IMR-90 (cell line): ENCODE measurements around the gene APPBP2. TPM values are rescaled to one million over a fixed set of nuclear protein-coding genes. Genes with fewer than 3 reads are reported as not detected.

Experiments used
- ATAC-seq: fragments of 200-7000 bp; cut with Tn5 transposase; 2 replicates; pipeline ENCODE4 v1.9.1; 2020; ENCODE audit warnings: low read depth, mild to moderate bottlenecking, moderate library complexity
- BruUV-seq: library from RNA; stranded (reverse); fragments of 400-500 nt; replicated peaks from 2 replicates; lab custom pipeline; 2021; lab: Mats Ljungman, UMichigan
- CTCF ChIA-PET: fragments of 300-600 bp; formaldehyde crosslinking; extraction: SDS; loops from one replicate; lab custom pipeline; 2021; ENCODE audit warnings: antibody characterized with exemption; lab: Yijun Ruan, JAX
- POLR2A ChIA-PET: fragments of 300-600 bp; sonication (Branson Sonifier 250); formaldehyde crosslinking; loops from one replicate; lab custom pipeline; 2022; ENCODE audit warnings: antibody characterized with exemption; ENCODE audit not compliant: unreplicated experiment; lab: Charles Lee
- DNase-seq: peaks from one replicate; pipeline ENCODE4 v3.0.0; 2013
- H2AFZ ChIP-seq: replicated peaks from 2 replicates; pipeline ENCODE3; 2013; ENCODE audit warnings: low read length, mild to moderate bottlenecking; ENCODE audit not compliant: poor library complexity
- H2AK5ac ChIP-seq: 2 replicates; pipeline ENCODE4 v1.6.1; 2013; ENCODE audit warnings: low read depth, low read length, inconsistent platforms
- H2AK9ac ChIP-seq: replicated peaks from 2 replicates; pipeline ENCODE3; 2013; ENCODE audit warnings: mild to moderate bottlenecking, low read depth, low read length, moderate library complexity; ENCODE audit not compliant: poor library complexity
- H2BK120ac ChIP-seq: 2 replicates; pipeline ENCODE4 v1.6.1; 2013; ENCODE audit warnings: low read depth, low read length, inconsistent platforms
- H2BK15ac ChIP-seq: 3 replicates; pipeline ENCODE4 v1.6.1; 2013; ENCODE audit warnings: low read depth, low read length, inconsistent platforms
- H2BK20ac ChIP-seq: 2 replicates; pipeline ENCODE4 v1.6.1; 2013; ENCODE audit warnings: low read depth, mild to moderate bottlenecking, inconsistent platforms, low read length, moderate library complexity
- H2BK5ac ChIP-seq: 2 replicates; pipeline ENCODE4 v1.6.1; 2013; ENCODE audit warnings: mild to moderate bottlenecking, low read depth, low read length, inconsistent platforms; ENCODE audit not compliant: poor library complexity, severe bottlenecking
- H3K14ac ChIP-seq: replicated peaks from 2 replicates; pipeline ENCODE4 v1.6.1; 2013; ENCODE audit warnings: low read depth, low read length, inconsistent platforms
- H3K18ac ChIP-seq: 2 replicates; pipeline ENCODE4 v1.6.1; 2013; ENCODE audit warnings: low read depth, low read length, control low read depth
- H3K23ac ChIP-seq: 2 replicates; pipeline ENCODE4 v1.6.1; 2013; ENCODE audit warnings: low read depth, low read length, inconsistent platforms
- H3K27ac ChIP-seq: 2 replicates; pipeline ENCODE4 v1.5.1; 2013; ENCODE audit warnings: mild to moderate bottlenecking, control low read depth, low read length; ENCODE audit not compliant: insufficient read depth
- H3K27me3 ChIP-seq: 2 replicates; pipeline ENCODE4 v1.6.1; 2013; ENCODE audit warnings: low read length; ENCODE audit not compliant: control insufficient read depth, insufficient read depth
- H3K36me3 ChIP-seq: 2 replicates; pipeline ENCODE4 v1.6.1; 2013; ENCODE audit warnings: low read length, mixed read lengths; ENCODE audit not compliant: control insufficient read depth, insufficient read depth
- H3K4ac ChIP-seq: 2 replicates; pipeline ENCODE4 v1.6.1; 2013; ENCODE audit warnings: low read depth, low read length, inconsistent platforms
- H3K4me1 ChIP-seq: 2 replicates; pipeline ENCODE4 v1.6.1; 2013; ENCODE audit warnings: low read length, mixed read lengths; ENCODE audit not compliant: control insufficient read depth, insufficient read depth
- H3K4me2 ChIP-seq: 2 replicates; pipeline ENCODE4 v1.6.1; 2013; ENCODE audit warnings: low read depth, mild to moderate bottlenecking, control low read depth, low read length, moderate library complexity
- H3K4me3 ChIP-seq: 2 replicates; pipeline ENCODE4 v1.5.1; 2013; ENCODE audit warnings: low read depth, mild to moderate bottlenecking, control low read depth, low read length, moderate library complexity; ENCODE audit not compliant: insufficient read depth
- H3K56ac ChIP-seq: 2 replicates; pipeline ENCODE4 v1.6.1; 2013; ENCODE audit warnings: low read length, inconsistent platforms; ENCODE audit not compliant: insufficient read depth; ENCODE audit errors: extremely low read depth
- H3K79me1 ChIP-seq, 2 experiments: 2 replicates each; pipeline ENCODE4 v1.6.1; 2013; ENCODE audit warnings: low read length in 2 of 2, inconsistent platforms in 1 of 2, low read depth in 1 of 2
- H3K9ac ChIP-seq: 2 replicates; pipeline ENCODE4 v1.6.1; 2013; ENCODE audit warnings: low read depth, low read length, control low read depth
- H3K9me1 ChIP-seq: 2 replicates; pipeline ENCODE4 v1.6.1; 2013; ENCODE audit warnings: low read length, inconsistent platforms; ENCODE audit not compliant: insufficient read depth
- H3K9me3 ChIP-seq: 2 replicates; pipeline ENCODE4 v1.6.1; 2013; ENCODE audit warnings: low read length; ENCODE audit not compliant: control insufficient read depth, insufficient read depth
- H4K20me1 ChIP-seq: 2 replicates; pipeline ENCODE4 v1.6.1; 2013; ENCODE audit warnings: low read length, inconsistent platforms; ENCODE audit not compliant: insufficient read depth
- H4K5ac ChIP-seq: 2 replicates; pipeline ENCODE4 v1.6.1; 2013; ENCODE audit warnings: mild to moderate bottlenecking, low read depth, low read length, control low read depth
- H4K8ac ChIP-seq, 2 experiments: 2 replicates each; pipeline ENCODE4 v1.6.1; 2013; ENCODE audit warnings: low read depth in 2 of 2, low read length in 2 of 2, control low read depth in 1 of 2, inconsistent platforms in 1 of 2
- H4K91ac ChIP-seq: 2 replicates; pipeline ENCODE4 v1.6.1; 2013; ENCODE audit warnings: low read depth, low read length, inconsistent platforms; ENCODE audit not compliant: insufficient read depth
- CTCF ChIP-seq: conservative IDR thresholded peaks from 2 replicates; pipeline ENCODE4 v1.5.1; 2012; ENCODE audit warnings: mild to moderate bottlenecking, low read depth, low read length, improper control_type of control experiment
- FOS ChIP-seq: fragments of 150-350 bp; IDR thresholded peaks from 2 replicates; pipeline ENCODE4 v1.6.1; 2016; ENCODE audit warnings: low read depth, low read length
- MAFK ChIP-seq: IDR thresholded peaks from 2 replicates; pipeline ENCODE4 v1.6.1; 2012; ENCODE audit warnings: low read depth, low read length, improper control_type of control experiment
- MXI1 ChIP-seq: IDR thresholded peaks from 2 replicates; pipeline ENCODE4 v1.6.1; 2012; ENCODE audit warnings: low read depth, mild to moderate bottlenecking, low read length, moderate library complexity, borderline replicate concordance
- RAD21 ChIP-seq: IDR thresholded peaks from 2 replicates; pipeline ENCODE4 v1.6.1; 2012; ENCODE audit warnings: low read length, improper control_type of control experiment
- SMC3 ChIP-seq: fragments of 150-350 bp; IDR thresholded peaks from 2 replicates; pipeline ENCODE4 v1.6.1; 2016; ENCODE audit warnings: low read depth, mild to moderate bottlenecking, antibody characterized with exemption, low read length, moderate library complexity
- WGBS, 2 experiments: methylation state at CpG; one replicate each; pipeline versions ENCODE4 v1.1.5 to v1.1.7; 2013; ENCODE audit warnings: missing lambda C conversion rate in 2 of 2; ENCODE audit not compliant: insufficient read length in 1 of 2; ENCODE audit errors: extremely low coverage in 2 of 2; 5-methylcytosine and 5-hydroxymethylcytosine counted together
- dilution Hi-C: fragments of 300-500 bp; cut with HindIII; formaldehyde crosslinking; loops from one replicate; pipeline ENCODE4 v1.14.3; 2018; ENCODE audit warnings: low sequenced_read_pairs; ENCODE audit not compliant: unreplicated experiment
- in situ Hi-C: fragments of 300-500 bp; cut with MboI; formaldehyde crosslinking; loops from 3 replicates; pipeline ENCODE4 v1.14.3; 2019; ENCODE audit warnings: low sequenced_read_pairs, inconsistent platforms, mixed read lengths
- intact Hi-C: fragments of 100-400 bp; cut with micrococcal nuclease; formaldehyde crosslinking; loops from 2 replicates; pipeline ENCODE4 v1.10.0; 2022
- polyA plus RNA-seq, 3 experiments: library from polyadenylated mRNA; depleted of rRNA; stranded (reverse); fragments of >200 nt; gene quantifications; 2 replicates each; pipeline ENCODE4 v1.2.3, GENCODE V29; 2012; ENCODE audit warnings: low replicate concordance in 1 of 3
- total RNA-seq: library from RNA; depleted of rRNA; stranded (reverse); fragments of >200 nt; gene quantifications from 2 replicates; pipeline ENCODE4 v1.2.3, GENCODE V29; 2012

The APPBP2 gene
- total and polyA plus RNA-seq, 2 of the 4 experiments (the other 2 are of a cell fraction): 12.3 to 93.9 TPM

- 6% methylated on average over 24 of the region's 66 CpGs; no CpG with 5 or more reads in 1 of the 2 experiments for WGBS, 2 experiments
- peak overlapping the region; percentile 37 to 76 for H4K8ac ChIP-seq
- no TSS peak for BruUV-seq
- in situ Hi-C loops: loop anchor here (25.0 kb wide), 1 partner anchor 284 kb away; the partner anchor contains the start of gene CA4
- DNase-seq: peak; percentile 33
- H3K18ac ChIP-seq: peak overlapping the region; percentile 71; the same call in 1 of the 2 replicates
- H2BK20ac ChIP-seq: peak overlapping the region; percentile 48; the same call in 1 of the 2 replicates
- no peaks in the 10 kb centered on the region for H4K20me1 ChIP-seq
- peak; percentile 97 for ATAC-seq
- dilution Hi-C loops: no loop called here
- no peak overlapping the region for H2AK5ac ChIP-seq
- intact Hi-C loops: no loop called here
- peak overlapping the region; percentile 94 for H2AFZ ChIP-seq
- no peaks in the 10 kb centered on the region; the same call in 1 of the 2 replicates for H3K27me3 ChIP-seq
- no peak overlapping the region; the same call in 1 of the 2 replicates for H3K56ac ChIP-seq
- H3K23ac ChIP-seq: no peak overlapping the region
- peak overlapping the region; percentile 77 for H2BK120ac ChIP-seq
- H3K27ac ChIP-seq: no peak overlapping the region; the same call in 1 of the 2 replicates
- no peaks in the 10 kb centered on the region for H3K9me3 ChIP-seq
- H3K9me1 ChIP-seq: no peaks in the 10 kb centered on the region
- no peak overlapping the region; the same call in 1 of the 2 replicates for H3K14ac ChIP-seq
- H3K4me1 ChIP-seq: no peaks in the 10 kb centered on the region; the same call in 1 of the 2 replicates
- peak overlapping the region; percentile 67; the same call in 1 of the 2 replicates for H3K4ac ChIP-seq
- ChIA-PET CTCF (interaction anchor here (0.5 to 1.0 kb wide), 4 partner anchors 12 to 672 kb away, joined by 3 to 4 read pairs (median 3); no protein-coding TSS in a partner anchor), POLR2A (no interaction called here)
- H3K4me3 ChIP-seq: peak overlapping the region; percentile 48
- peak overlapping the region; percentile 78 for H4K5ac ChIP-seq
- no peaks in the 10 kb centered on the region for H3K36me3 ChIP-seq
- no peak overlapping the region for H2BK5ac ChIP-seq
- H3K9ac ChIP-seq: peak overlapping the region; percentile 71
- peak overlapping the region; percentile 87 for H3K4me2 ChIP-seq
- H3K79me1 ChIP-seq: no peaks in the 10 kb centered on the region
- H2AK9ac ChIP-seq: no peak overlapping the region
- TF ChIP-seq RAD21 (peak; percentile 38; the same call in 1 of the 2 replicates), CTCF (peak; percentile 57), FOS (no peak), MXI1 (no peak), MAFK (no peak), SMC3 (peak; percentile 32)
- peak overlapping the region; percentile 53; the same call in 1 of the 2 replicates for H4K91ac ChIP-seq
- H2BK15ac ChIP-seq: peak overlapping the region; percentile 77; the same call in 1 of the 3 replicates
Observed at GRCh38 chr17:60421273-60422161, 104.5 kb downstream of the APPBP2 start.
